HG03196 (cell line): ENCODE data around the gene C19orf67.

Source experiments
- ATAC-seq: cut with Tn5 transposase; IDR thresholded peaks from one replicate; pipeline ENCODE4 v1.9.1; 2021; ENCODE audit not compliant: unreplicated experiment

C19orf67 gene

GRCh38 chr19:14088634-14089411, 3.2 kb upstream of the C19orf67 start:
- ATAC-seq: no peak

GRCh38 chr19:14086098-14086497, 515 bp upstream of the C19orf67 start:
- ATAC-seq: no peak

- no peak for ATAC-seq
Measured at GRCh38 chr19:14082675-14082960, 3.0 kb downstream of the C19orf67 start.

GRCh38 chr19:14081797-14082674, 3.5 kb downstream of the C19orf67 start:
- peak; percentile 21 for ATAC-seq

- ATAC-seq: peak; percentile 83
Measured at GRCh38 chr19:14080887-14081796, 4.4 kb downstream of the C19orf67 start.

GRCh38 chr19:14078411-14078810, 7.2 kb downstream of the C19orf67 start:
- no peak for ATAC-seq

GRCh38 chr19:14073925-14074838, 11.4 kb downstream of the C19orf67 start:
- ATAC-seq: no peak

GRCh38 chr19:14073261-14073924, 12.2 kb downstream of the C19orf67 start:
- peak; percentile 52 for ATAC-seq

- ATAC-seq: peak; percentile 34
Measured at GRCh38 chr19:14072535-14073260, 12.9 kb downstream of the C19orf67 start, which contains the start of gene MISP3. TSS of gene MISP3 (plus strand) at chr19:14072786. CDS start at chr19:14073310, 524 bp downstream.

- ATAC-seq: no peak
Measured at GRCh38 chr19:14070268-14071050, 15.1 kb downstream of the C19orf67 start.

GRCh38 chr19:14066134-14066533, 19.4 kb downstream of the C19orf67 start:
- no peak for ATAC-seq

- ATAC-seq: no peak
Measured at GRCh38 chr19:14063105-14063504, 22.5 kb downstream of the C19orf67 start.

- ATAC-seq: no peak
Measured at GRCh38 chr19:14062558-14062855, 23.1 kb downstream of the C19orf67 start.

GRCh38 chr19:14061751-14062557, 23.6 kb downstream of the C19orf67 start, which contains the start of gene PALM3:
TSS of gene PALM3 (minus strand) at chr19:14062076. CDS start at chr19:14061980, 96 bp downstream.
- ATAC-seq: no peak

GRCh38 chr19:14061081-14061749, 24.4 kb downstream of the C19orf67 start:
- no peak for ATAC-seq

GRCh38 chr19:14059652-14060155, 25.9 kb downstream of the C19orf67 start:
- ATAC-seq: no peak

- no peak for ATAC-seq
Measured at GRCh38 chr19:14059093-14059480, 26.5 kb downstream of the C19orf67 start.
